H1 (cell line): ENCODE measurements around the gene DSE. TPM values are rescaled to one million over a fixed set of nuclear protein-coding genes. Genes with fewer than 3 reads are reported as not detected.

Experiments used
- polyA plus RNA-seq, 7 experiments: library from polyadenylated mRNA; depleted of rRNA in 3 of 7; stranded (reverse) in 5 of 7; unstranded in 2 of 7; fragments of >200 nt in 5 of 7; fragments of 200-250 nt in 2 of 7; gene quantifications; 1 replicate in 5 of 7; 2 replicates in 1 of 7; 4 replicates in 1 of 7; pipeline versions ENCODE4 v1.2.1 to v1.2.3, GENCODE V29; 2011 to 2013; ENCODE audit warnings: missing spikeins in 2 of 7, mixed read lengths in 2 of 7
- total RNA-seq: library from RNA; stranded (reverse); fragmentation: NEBNext Ultra II Directional; extraction: Animal tissue kit (Norgen Biotek cat#: 25700); gene quantifications from 2 replicates; pipeline ENCODE4 v1.2.1, GENCODE V29; 2021

Gene DSE
- total and polyA plus RNA-seq, 2 of the 8 experiments (the other 6 are each of a cell fraction or from before 2014, with no cell fraction given), result 32.5 to 94.4 TPM

Other genes with a start within 250 kb of the DSE start
- not detected in 2 replicates for gene COL10A1, start 244.8 kb upstream of the DSE start, total RNA-seq
- not detected in 2 replicates for gene COL10A1, start 244.8 kb upstream of the DSE start, polyA plus RNA-seq (2011; rRNA removed)
- 22.6 and 23.3 TPM in 2 replicates for gene TSPYL4, start 116.9 kb upstream of the DSE start, total RNA-seq
- 16.7 and 20.5 TPM in 2 replicates for gene TSPYL4, start 116.9 kb upstream of the DSE start, polyA plus RNA-seq (2011; rRNA removed)
- gene TSPYL1, start 91.0 kb upstream of the DSE start, total RNA-seq, result 77.9 and 79.1 TPM in 2 replicates
- 31.5 and 33.2 TPM in 2 replicates for gene TSPYL1, start 91.0 kb upstream of the DSE start, polyA plus RNA-seq (2011; rRNA removed)
- 0.93 and 1.1 TPM in 2 replicates for gene CALHM6, start 90.4 kb downstream of the DSE start, total RNA-seq
- 1.8 and 2.0 TPM in 2 replicates for gene CALHM6, start 90.4 kb downstream of the DSE start, polyA plus RNA-seq (2011; rRNA removed)
- 0.09 and 0.17 TPM in 2 replicates for gene CALHM5, start 140.7 kb downstream of the DSE start, total RNA-seq
- gene CALHM5, start 140.7 kb downstream of the DSE start, polyA plus RNA-seq (2011; rRNA removed), result 0.03 and 0.05 TPM in 2 replicates
- not detected in 2 replicates for gene TRAPPC3L, start 174.7 kb downstream of the DSE start, total RNA-seq
- not detected in 2 replicates for gene TRAPPC3L, start 174.7 kb downstream of the DSE start, polyA plus RNA-seq (2011; rRNA removed)
- gene CALHM4, start 182.8 kb downstream of the DSE start, total RNA-seq, result not detected in 2 replicates
- gene CALHM4, start 182.8 kb downstream of the DSE start, polyA plus RNA-seq (2011; rRNA removed), result not detected in 2 replicates
- gene RWDD1, start 200.6 kb downstream of the DSE start, total RNA-seq, result 35.2 and 36.8 TPM in 2 replicates
- gene RWDD1, start 200.6 kb downstream of the DSE start, polyA plus RNA-seq (2011; rRNA removed), result 12.9 and 19.5 TPM in 2 replicates
- gene RSPH4A, start 245.5 kb downstream of the DSE start, total RNA-seq, result 0.52 and 0.59 TPM in 2 replicates
- 0.14 and 0.38 TPM in 2 replicates for gene RSPH4A, start 245.5 kb downstream of the DSE start, polyA plus RNA-seq (2011; rRNA removed)